Measurements from ENCODE around the gene DAGLA.
A peak's percentile ranks its signal among the peaks of the same experiment; 100 is the strongest.

The DAGLA gene

GRCh38 chr11:61763930-61764605 lies 83.9 kb downstream of the DAGLA start:
- DNase-seq = no peak

- no peak for DNase-seq
These were observed 84.5 kb downstream of the DAGLA start for GRCh38 chr11:61764606-61765260.

- no peak for DNase-seq
These were observed 85.5 kb downstream of the DAGLA start for GRCh38 chr11:61765550-61766253.

- DNase-seq = no peak
These were observed 86.2 kb downstream of the DAGLA start for GRCh38 chr11:61766353-61766841.

GRCh38 chr11:61768376-61769076 lies 88.3 kb downstream of the DAGLA start:
- DNase-seq = no peak

GRCh38 chr11:61769169-61769920 lies 89.2 kb downstream of the DAGLA start:
- DNase-seq = no peak

GRCh38 chr11:61769946-61770683 lies 89.9 kb downstream of the DAGLA start:
- DNase-seq = no peak

- DNase-seq = no peak
These were observed 91.2 kb downstream of the DAGLA start for GRCh38 chr11:61771195-61771894.

- DNase-seq = peak; percentile 71
These were observed 91.8 kb downstream of the DAGLA start for GRCh38 chr11:61771985-61772455.

- no peak for DNase-seq
These were observed 93.2 kb downstream of the DAGLA start for GRCh38 chr11:61773356-61773755.

GRCh38 chr11:61773809-61774208 lies 93.6 kb downstream of the DAGLA start:
- no peak for DNase-seq

- no peak for DNase-seq
These were observed 94.2 kb downstream of the DAGLA start for GRCh38 chr11:61774411-61774810.

GRCh38 chr11:61775106-61775505 lies 94.9 kb downstream of the DAGLA start:
- no peak for DNase-seq

- no peak for DNase-seq
These were observed 95.7 kb downstream of the DAGLA start for GRCh38 chr11:61775606-61776554.

- no peak for DNase-seq
These were observed 96.4 kb downstream of the DAGLA start for GRCh38 chr11:61776561-61777075.

GRCh38 chr11:61777234-61778090 lies 97.3 kb downstream of the DAGLA start:
- no peak for DNase-seq

GRCh38 chr11:61778357-61778886 lies 98.2 kb downstream of the DAGLA start:
- DNase-seq = no peak

Data from right kidney (tissue), 1 donor.